GM12878 (cell line): Measurements from ENCODE around the gene CBX8. TPM values are rescaled to one million over a fixed set of nuclear protein-coding genes. Genes with fewer than 3 reads are reported as not detected.

Experiments used
- ATAC-seq: fragments of 200-7000 bp; cut with Tn5 transposase; 3 replicates; pipeline ENCODE4 v1.9.1; 2020; ENCODE audit warnings: mild to moderate bottlenecking, moderate library complexity
- BruUV-seq: library from RNA; stranded (reverse); fragments of 400-500 nt; replicated peaks from 2 replicates; lab custom pipeline; 2021; lab: Mats Ljungman, UMichigan
- CTCF ChIA-PET: fragments of 300-600 bp; sonication (Branson Sonifier 250); formaldehyde crosslinking; extraction: SDS; loops from one replicate; lab custom pipeline; 2021; ENCODE audit warnings: inconsistent platforms; lab: Yijun Ruan, JAX
- POLR2A ChIA-PET: fragments of 350-600 bp; formaldehyde crosslinking; extraction: SDS; loops from one replicate; lab custom pipeline; 2021; ENCODE audit warnings: inconsistent platforms; lab: Charles Lee
- RAD21 ChIA-PET: fragments of 300-600 bp; sonication (Branson Sonifier 250); formaldehyde crosslinking; loops from one replicate; lab custom pipeline; 2023; ENCODE audit warnings: antibody characterized with exemption; ENCODE audit not compliant: unreplicated experiment; lab: Charles Lee
- SMC1A ChIA-PET: fragments of 300-600 bp; sonication (Branson Sonifier 250); formaldehyde crosslinking; loops from one replicate; lab custom pipeline; 2023; ENCODE audit not compliant: unreplicated experiment, uncharacterized antibody; lab: Charles Lee
- DNase-seq: peaks from one replicate; pipeline ENCODE4 v3.0.0-alpha.2; 2011; ENCODE audit warnings: low read depth, low spot score
- FAIRE-seq: peaks from 3 replicates; lab custom pipeline; 2011; peaks lifted over from hg19 to GRCh38; lab: Jason Lieb, UNC
- H2AFZ ChIP-seq: 2 replicates; pipeline ENCODE4 v1.6.0; 2011; ENCODE audit warnings: low read depth, low read length, control low read depth; ENCODE audit not compliant: control insufficient read depth
- H3K27ac ChIP-seq: 2 replicates; pipeline ENCODE4 v1.5.1; 2011; ENCODE audit warnings: control low read depth; ENCODE audit not compliant: control insufficient read depth, insufficient read depth
- H3K27me3 ChIP-seq, 2 experiments: replicated peaks in 1 of 2; 2 replicates each; pipeline versions ENCODE4 v1.6.0 to v1.6.1; 2011; ENCODE audit warnings: low read length in 1 of 2; ENCODE audit not compliant: control insufficient read depth in 2 of 2, insufficient read depth in 2 of 2
- H3K36me3 ChIP-seq, 2 experiments: 2 replicates each; pipeline ENCODE4 v1.5.1; 2011; ENCODE audit warnings: low read length in 1 of 2; ENCODE audit not compliant: control insufficient read depth in 2 of 2, insufficient read depth in 2 of 2
- H3K4me1 ChIP-seq: 2 replicates; pipeline ENCODE4 v1.6.1; 2011; ENCODE audit warnings: mild to moderate bottlenecking, low read length, moderate library complexity, mixed read lengths; ENCODE audit not compliant: control insufficient read depth, insufficient read depth
- H3K4me2 ChIP-seq: 2 replicates; pipeline ENCODE4 v1.6.0; 2011; ENCODE audit warnings: control low read depth; ENCODE audit not compliant: control insufficient read depth, insufficient read depth
- H3K4me3 ChIP-seq: fragments of 200-600 bp; sonication (generic); 2 replicates; pipeline ENCODE4 v1.5.1; 2016
- H3K79me2 ChIP-seq: 2 replicates; pipeline ENCODE4 v1.6.0; 2011; ENCODE audit warnings: low read length; ENCODE audit not compliant: control insufficient read depth, insufficient read depth
- H3K9ac ChIP-seq: 2 replicates; pipeline ENCODE4 v1.8.0; 2011; ENCODE audit warnings: low read length, control low read depth, mixed read lengths; ENCODE audit not compliant: control insufficient read depth, insufficient read depth
- H3K9me3 ChIP-seq: replicated peaks from 3 replicates; pipeline ENCODE4 v1.5.1; 2011; ENCODE audit warnings: mild to moderate bottlenecking, low read length; ENCODE audit not compliant: control insufficient read depth, insufficient read depth
- H4K20me1 ChIP-seq: 2 replicates; pipeline ENCODE4 v1.6.0; 2011; ENCODE audit not compliant: control insufficient read depth, insufficient read depth
- CREM ChIP-seq: IDR thresholded peaks from 2 replicates; pipeline ENCODE4 v1.6.1; 2014; ENCODE audit warnings: antibody characterized with exemption, low read depth
- EED ChIP-seq: sonication (generic); IDR thresholded peaks from 2 replicates; pipeline ENCODE4 v1.6.1; 2016; ENCODE audit warnings: antibody characterized with exemption, low read depth
- EGR1 ChIP-seq, 2 experiments: IDR thresholded peaks; 1 replicate in 1 of 2; 2 replicates in 1 of 2; pipeline ENCODE4 v1.6.1; 2011 to 2012; ENCODE audit warnings: low read depth in 2 of 2, low read length in 2 of 2, borderline replicate concordance in 1 of 2, mild to moderate bottlenecking in 1 of 2, moderate library complexity in 1 of 2
- GATAD2B ChIP-seq: fragments of 450-650 bp; conservative IDR thresholded peaks from 2 replicates; pipeline ENCODE4 v1.6.1; 2017; ENCODE audit warnings: low read depth, mild to moderate bottlenecking, moderate library complexity
- RELB ChIP-seq: fragments of 450-650 bp; IDR thresholded peaks from 2 replicates; pipeline ENCODE4 v1.6.1; 2017; ENCODE audit warnings: low read depth, mild to moderate bottlenecking, moderate library complexity
- SMAD1 ChIP-seq: fragments of 450-650 bp; IDR thresholded peaks from 2 replicates; pipeline ENCODE4 v1.6.1; 2018; ENCODE audit warnings: mild to moderate bottlenecking, low read depth; ENCODE audit not compliant: partially characterized antibody
- SP1 ChIP-seq: IDR thresholded peaks from one replicate; pipeline ENCODE4 v1.6.1; 2011; ENCODE audit warnings: low read depth, low read length
- ZBTB33 ChIP-seq: fragments of 450-650 bp; IDR thresholded peaks from 2 replicates; pipeline ENCODE4 v1.6.1; 2017; ENCODE audit warnings: mild to moderate bottlenecking
- WGBS: methylation state at CpG from one replicate; pipeline ENCODE4 v1.1.6; 2016; ENCODE audit warnings: low lambda C conversion rate; ENCODE audit not compliant: insufficient replicate concordance, insufficient coverage; ENCODE audit errors: missing lambda C conversion rate; 5-methylcytosine and 5-hydroxymethylcytosine counted together
- in situ Hi-C: fragments of 300-500 bp; cut with MboI; formaldehyde crosslinking; loops from 9 replicates; pipeline ENCODE4 v1.14.3; 2018; ENCODE audit warnings: mixed read lengths
- intact Hi-C: fragments of 100-400 bp; cut with micrococcal nuclease; formaldehyde crosslinking; loops from one replicate; pipeline ENCODE4 v1.14.2; 2022; ENCODE audit not compliant: unreplicated experiment
- polyA plus RNA-seq, 11 experiments: library from polyadenylated mRNA; depleted of rRNA in 4 of 11; unstranded in 6 of 11; stranded (reverse) in 5 of 11; fragments of >200 nt; fragmentation: Nextera tagmentation in 4 of 11; fragmentation: Illumina TruSeq in 1 of 11; extraction: Ambion mirVana in 4 of 11; extraction: Trizol in 1 of 11; gene quantifications; 1 replicate in 1 of 11; 2 replicates in 10 of 11; pipeline versions ENCODE4 v1.2.1 to v1.2.3, GENCODE V29; 2011 to 2016; ENCODE audit warnings: inconsistent platforms in 2 of 11, missing spikeins in 2 of 11, low read depth in 1 of 11
- total RNA-seq, 4 experiments: library from RNA; depleted of rRNA in 3 of 4; stranded (reverse); fragments of >200 nt in 3 of 4; fragmentation: Illumina TruSeq in 1 of 4; extraction: Trizol in 1 of 4; gene quantifications; 2 replicates each; pipeline versions ENCODE4 v1.2.1 to v1.2.3, GENCODE V29; 2013 to 2021

The CBX8 gene
- total and polyA plus RNA-seq, 10 of the 15 experiments (the other 5 are each of a cell fraction or from before 2014, with no cell fraction given): 0.03 to 6.7 (median 1.9) TPM

GRCh38 chr17:79779084-79779529 is 17.8 kb downstream of the CBX8 start:
- TF ChIP-seq RELB: no peak
- TF ChIP-seq CREM: no peak
- Histone ChIP-seq H3K79me2 (no peaks in the 10 kb centered on the region), H3K9me3 (no peaks in the 10 kb centered on the region), H3K36me3 (no peaks in the 10 kb centered on the region), H3K4me1 (peaks cover 11% of the 10 kb centered on the region), H2AFZ (peak overlapping the region; percentile 53; the same call in 1 of the 2 replicates), H4K20me1 (no peaks in the 10 kb centered on the region), H3K4me2 (peak overlapping the region; percentile 89), H3K27ac (no peak overlapping the region), H3K4me3 (peak overlapping the region; percentile 75), H3K27me3 (peaks cover 5 to 8% of the 10 kb centered on the region in 2 experiments; a peak in 3 of 4 replicates), H3K9ac (no peak overlapping the region)
- FAIRE-seq: no peak
- ChIA-PET RAD21 (no interaction called here), POLR2A (no interaction called here), CTCF (interaction anchor here (1.0 to 1.2 kb wide), 2 partner anchors 33 to 322 kb away, joined by 3 read pairs; partner anchors contain the start of gene GAA), SMC1A (interaction anchor here (1.4 kb wide), 1 partner anchor 8 kb away, joined by 3 read pairs; no protein-coding TSS in a partner anchor)
- no peak for DNase-seq
- in situ Hi-C loops (no loop called here), intact Hi-C loops (no loop called here)
- WGBS: 69% methylated on average over 17 of the region's 17 CpGs
- BruUV-seq: no TSS peak
- ATAC-seq: no peak; the same call in 2 of the 3 replicates

- Histone ChIP-seq H3K4me2 (peak overlapping the region; percentile 89), H2AFZ (peak overlapping the region; percentile 74), H4K20me1 (no peaks in the 10 kb centered on the region), H3K27me3 (peaks cover 7 to 11% of the 10 kb centered on the region in 2 experiments), H3K4me3 (peak overlapping the region; percentile 75), H3K9ac (no peak overlapping the region; the same call in 1 of the 2 replicates), H3K9me3 (no peaks in the 10 kb centered on the region), H3K36me3 (no peaks in the 10 kb centered on the region), H3K27ac (no peak overlapping the region), H3K4me1 (peaks cover 11% of the 10 kb centered on the region), H3K79me2 (no peaks in the 10 kb centered on the region)
- in situ Hi-C loops: no loop called here
- ATAC-seq: peak; percentile 55
- intact Hi-C loops: no loop called here
- POLR2A ChIA-PET: no interaction called here
- RAD21 ChIA-PET: interaction anchor here (1.1 kb wide), 1 partner anchor 33 kb away, joined by 3 read pairs; no protein-coding TSS in a partner anchor
- WGBS: 15% methylated on average over 25 of the region's 49 CpGs
- no peak for FAIRE-seq
- no peak for DNase-seq
- TF ChIP-seq ZBTB33: no peak
- peak; percentile 32 for TF ChIP-seq SP1
- peak; percentile 80 for TF ChIP-seq SMAD1
- 0 out of 2 replicates have a peak, but pooled peaks have one; percentile 12 for TF ChIP-seq EED
- TF ChIP-seq EGR1 (IDR thresholded peaks at IDR 0.05; ENCODE audit: borderline replicate concordance in 1 of 2, low read depth in 2 of 2, low read length in 2 of 2): 0 out of 3 replicates have a peak, but pooled peaks of 1 of the 2 experiments have one; percentile 5
- 0 out of 2 replicates have a peak, but pooled peaks have one; percentile 5 for TF ChIP-seq GATAD2B
- SMC1A ChIA-PET: interaction anchor here (1.4 kb wide), 1 partner anchor 9 kb away, joined by 3 read pairs; no protein-coding TSS in a partner anchor
- CTCF ChIA-PET: interaction anchor here (0.8 to 1.2 kb wide), 3 partner anchors 32 to 323 kb away, joined by 3 to 4 read pairs (median 3); partner anchors contain the start of gene GAA
- no TSS peak for BruUV-seq
Measured at GRCh38 chr17:79778504-79779083, 18.3 kb downstream of the CBX8 start.
